OCI-LY7 (cell line): ENCODE measurements around the gene CCDC27. TPM values are rescaled to one million over a fixed set of nuclear protein-coding genes. Genes with fewer than 3 reads are reported as not detected.

ENCODE experiments used
- BruUV-seq: library from RNA; stranded (reverse); fragments of 400-500 nt; replicated peaks from 2 replicates; lab custom pipeline; 2021; lab: Mats Ljungman, UMichigan
- CTCF ChIA-PET: fragments of 300-600 bp; sonication (Branson Sonifier 250); formaldehyde crosslinking; loops from one replicate; lab custom pipeline; 2022; ENCODE audit warnings: antibody characterized with exemption; ENCODE audit not compliant: unreplicated experiment; lab: Charles Lee
- POLR2A ChIA-PET: fragments of 300-600 bp; sonication (Branson Sonifier 250); formaldehyde crosslinking; loops from one replicate; lab custom pipeline; 2022; ENCODE audit warnings: antibody characterized with exemption; lab: Charles Lee
- DNase-seq: peaks from one replicate; pipeline ENCODE4 v3.0.0-alpha.2; 2015; ENCODE audit warnings: low spot score
- H2AFZ ChIP-seq: fragments of 200-600 bp; sonication (generic), shearing (Covaris generic); 2 replicates; pipeline ENCODE4 v1.6.1; 2014; ENCODE audit warnings: mild to moderate bottlenecking, antibody characterized with exemption, low read length, moderate library complexity
- H3K27ac ChIP-seq: fragments of 200-600 bp; sonication (generic); 2 replicates; pipeline ENCODE4 v1.5.1; 2014; ENCODE audit warnings: mixed run types, low read depth, mild to moderate bottlenecking, moderate library complexity, low read length, inconsistent platforms; ENCODE audit not compliant: poor library complexity, severe bottlenecking
- H3K36me3 ChIP-seq: fragments of 200-600 bp; sonication (generic); 2 replicates; pipeline ENCODE4 v1.6.1; 2014; ENCODE audit warnings: mild to moderate bottlenecking, antibody characterized with exemption, low read length, moderate library complexity, mixed read lengths; ENCODE audit not compliant: insufficient read depth
- H3K4me1 ChIP-seq: fragments of 200-600 bp; sonication (generic); 2 replicates; pipeline ENCODE4 v1.5.1; 2014; ENCODE audit warnings: mild to moderate bottlenecking, low read length; ENCODE audit not compliant: insufficient read depth, poor library complexity, severe bottlenecking
- H3K4me2 ChIP-seq: fragments of 200-600 bp; sonication (generic); 2 replicates; pipeline ENCODE4 v1.6.1; 2014; ENCODE audit warnings: mild to moderate bottlenecking, low read length
- H3K4me3 ChIP-seq: fragments of 200-600 bp; sonication (generic); 2 replicates; pipeline ENCODE4 v1.5.1; 2014; ENCODE audit warnings: mild to moderate bottlenecking, low read depth, low read length; ENCODE audit not compliant: poor library complexity, severe bottlenecking
- H3K79me2 ChIP-seq: fragments of 200-600 bp; sonication (generic); 2 replicates; pipeline ENCODE4 v1.6.1; 2016; ENCODE audit warnings: low read depth, mild to moderate bottlenecking, low read length, moderate library complexity, mixed read lengths; ENCODE audit not compliant: insufficient read depth
- H3K9me2 ChIP-seq: fragments of 200-600 bp; sonication (generic); 2 replicates; pipeline ENCODE4 v1.6.1; 2016; ENCODE audit warnings: mild to moderate bottlenecking, low read length, mixed read lengths; ENCODE audit not compliant: insufficient read depth
- H3K9me3 ChIP-seq: fragments of 200-600 bp; sonication (generic); 2 replicates; pipeline ENCODE4 v1.6.1; 2014; ENCODE audit warnings: mild to moderate bottlenecking, mixed run types, low read length, mixed read lengths
- H4K20me1 ChIP-seq: fragments of 200-600 bp; sonication (generic); 2 replicates; pipeline ENCODE4 v1.6.1; 2014; ENCODE audit warnings: mild to moderate bottlenecking, antibody characterized with exemption, low read length, moderate library complexity, mixed read lengths; ENCODE audit not compliant: insufficient read depth
- CTCF ChIP-seq: fragments of 200-600 bp; sonication (generic); conservative IDR thresholded peaks from 2 replicates; pipeline ENCODE4 v1.5.1; 2014; ENCODE audit warnings: mild to moderate bottlenecking, antibody characterized with exemption, low read length, moderate library complexity, mixed read lengths
- EZH2phosphoT487 ChIP-seq: fragments of 200-600 bp; sonication (generic); IDR thresholded peaks from 2 replicates; pipeline ENCODE4 v1.6.1; 2018; ENCODE audit warnings: low read depth, borderline replicate concordance, mild to moderate bottlenecking, mixed run types, antibody characterized with exemption, low read length, moderate library complexity, mixed read lengths
- intact Hi-C: fragments of 100-400 bp; cut with micrococcal nuclease; formaldehyde crosslinking; loops from one replicate; pipeline ENCODE4 v1.10.0; 2022; ENCODE audit not compliant: unreplicated experiment
- total RNA-seq, 2 experiments: library from RNA; depleted of rRNA in 1 of 2; stranded (reverse); fragments of >200 nt in 1 of 2; shearing (Covaris generic) in 1 of 2; gene quantifications; 2 replicates each; pipeline ENCODE4 v1.2.3, GENCODE V29; 2014 to 2022

CCDC27 gene
- total RNA-seq, 2 experiments from 2014 or later: not detected

DNA sequence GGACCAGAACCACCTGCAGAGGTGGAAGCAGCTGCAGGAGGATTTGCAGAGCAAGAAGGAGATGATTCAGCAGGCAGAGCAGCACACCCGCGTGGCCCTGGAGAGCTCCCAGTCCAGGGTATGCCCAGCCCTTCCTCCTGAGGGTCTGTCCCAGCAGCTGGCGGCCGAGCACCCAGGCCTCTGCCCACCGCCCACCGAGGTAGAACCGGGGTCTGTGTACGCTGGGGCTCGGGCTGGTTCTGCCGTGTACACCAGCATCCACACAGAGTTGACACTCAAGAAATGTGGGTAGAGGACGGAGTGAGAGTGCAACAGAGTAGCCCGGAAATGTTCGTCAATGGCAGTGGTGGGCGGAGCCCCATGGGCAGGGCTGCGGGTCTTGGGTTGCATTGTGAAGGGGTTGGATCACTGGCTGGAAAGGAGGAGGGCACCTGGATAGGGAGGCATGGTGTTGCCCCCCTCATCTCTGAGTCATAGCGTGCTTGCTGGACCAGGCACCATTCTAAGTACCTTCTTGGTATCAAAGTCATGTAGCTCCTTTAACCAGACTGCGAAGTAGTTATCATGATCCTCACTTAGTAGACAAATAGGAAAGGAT, 15.2 kb downstream of the CCDC27 start:
- no peak for DNase-seq
- Histone ChIP-seq H3K4me2 (no peak overlapping the region), H2AFZ (no peak overlapping the region), H3K9me2 (no peaks in the 10 kb centered on the region), H3K36me3 (no peaks in the 10 kb centered on the region), H3K4me1 (peaks cover 8% of the 10 kb centered on the region), H3K79me2 (no peaks in the 10 kb centered on the region), H3K27ac (no peak overlapping the region), H3K9me3 (no peaks in the 10 kb centered on the region), H3K4me3 (no peak overlapping the region), H4K20me1 (no peaks in the 10 kb centered on the region)
- CTCF ChIA-PET: no interaction called here
- POLR2A ChIA-PET: interaction anchor here (0.6 to 1.2 kb wide), 2 partner anchors 15 to 52 kb away, joined by 4 to 5 read pairs; no protein-coding TSS in a partner anchor
- intact Hi-C loops: no loop called here
- TF ChIP-seq CTCF (no peak), EZH2phosphoT487 (no peak)
- no TSS peak for BruUV-seq

DNA sequence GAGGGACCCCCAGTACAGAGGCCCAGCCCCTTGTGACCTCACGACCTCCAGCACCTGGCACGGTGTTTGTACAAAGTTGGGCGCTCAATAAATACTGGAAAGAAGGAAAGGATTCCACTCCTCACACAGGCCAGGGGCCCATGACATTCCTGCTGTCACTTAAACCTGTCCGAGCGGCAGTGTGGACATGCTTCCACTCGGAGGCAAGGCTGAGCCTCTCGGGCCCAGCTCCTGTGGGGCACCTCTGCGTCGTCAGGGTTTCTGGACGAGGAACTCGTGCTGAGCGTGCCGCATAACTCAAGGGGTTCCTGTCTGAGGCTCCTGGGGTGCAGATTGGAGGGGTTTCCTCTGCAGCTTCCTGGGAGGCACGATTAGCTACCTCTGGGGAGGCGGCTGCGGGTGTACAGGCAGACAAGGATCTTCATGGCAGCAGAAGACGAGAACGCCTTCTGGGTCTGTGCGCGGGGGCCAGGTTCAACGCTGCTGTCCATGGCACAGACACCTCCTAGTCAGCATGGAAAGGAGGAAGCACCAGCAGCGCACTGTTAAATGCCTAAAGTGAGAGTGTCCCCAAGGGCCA, 16.7 kb downstream of the CCDC27 start:
- DNase-seq: no peak
- Histone ChIP-seq H3K27ac (no peak overlapping the region), H3K9me3 (no peaks in the 10 kb centered on the region), H3K36me3 (no peaks in the 10 kb centered on the region), H3K79me2 (no peaks in the 10 kb centered on the region), H4K20me1 (no peaks in the 10 kb centered on the region), H3K4me3 (no peak overlapping the region), H2AFZ (no peak overlapping the region), H3K4me2 (no peak overlapping the region), H3K9me2 (no peaks in the 10 kb centered on the region), H3K4me1 (peaks cover 14% of the 10 kb centered on the region)
- intact Hi-C loops: no loop called here
- no TSS peak for BruUV-seq
- CTCF ChIA-PET: no interaction called here
- no peak for TF ChIP-seq EZH2phosphoT487
- no peak for TF ChIP-seq CTCF
- POLR2A ChIA-PET: no interaction called here
